Stimulated activated CD8-positive, alpha-beta memory T cell treated with anti-CD3 and anti-CD28 coated beads, Interleukin-15, amount 100 ng/mL, for 48 hours (primary cell): ENCODE data around the gene RNF17.
A peak's percentile ranks its signal among the peaks of the same experiment; 100 is the strongest.

Source experiments
- DNase-seq, 2 donors: peaks; one replicate each; pipeline ENCODE4 v3.0.0-alpha.2; 2020; ENCODE audit warnings: low read depth in 2 of 2

Gene RNF17

GRCh38 chr13:24894972-24895300 is 131.0 kb downstream of the RNF17 start:
- no peak for DNase-seq

- DNase-seq, result no peak
Measured at GRCh38 chr13:24896061-24896460, 132.1 kb downstream of the RNF17 start.

GRCh38 chr13:24897293-24897692 is 133.3 kb downstream of the RNF17 start:
- DNase-seq, result no peak

- no peak for DNase-seq
Measured at GRCh38 chr13:24899601-24900000, 135.6 kb downstream of the RNF17 start.

- DNase-seq, result no peak
Measured at GRCh38 chr13:24900507-24900906, 136.5 kb downstream of the RNF17 start.

- DNase-seq, result no peak
Measured at GRCh38 chr13:24905242-24905641, 141.3 kb downstream of the RNF17 start.

GRCh38 chr13:24906268-24906667 is 142.3 kb downstream of the RNF17 start:
- DNase-seq, result no peak

GRCh38 chr13:24910502-24911132 is 146.6 kb downstream of the RNF17 start:
- DNase-seq, result no peak

- no peak for DNase-seq
Measured at GRCh38 chr13:24911133-24911908, 147.4 kb downstream of the RNF17 start.

GRCh38 chr13:24916464-24916863 is 152.5 kb downstream of the RNF17 start:
- DNase-seq, result no peak

- DNase-seq, result no peak
Measured at GRCh38 chr13:24921003-24921402, 157.0 kb downstream of the RNF17 start.

- DNase-seq, result no peak
Measured at GRCh38 chr13:24921881-24922280, 157.9 kb downstream of the RNF17 start.

GRCh38 chr13:24922387-24922744 is 158.4 kb downstream of the RNF17 start:
- DNase-seq, result peak in 1 of 2 donors; percentile 4

- DNase-seq, result peak; percentile 93 to 94
Measured at GRCh38 chr13:24922745-24923591, 159.0 kb downstream of the RNF17 start.

GRCh38 chr13:24925318-24926231 is 161.6 kb downstream of the RNF17 start:
- no peak for DNase-seq

GRCh38 chr13:24927810-24928404 is 163.9 kb downstream of the RNF17 start:
- no peak for DNase-seq

- no peak for DNase-seq
Measured at GRCh38 chr13:24929196-24929595, 165.2 kb downstream of the RNF17 start.
